Neutrophil (primary cell): ENCODE data around the gene TMEM255B.

ENCODE experiments used
- H3K27ac ChIP-seq: fragments of 200-600 bp; sonication (generic); 2 replicates; pipeline ENCODE4 v1.5.1; 2016; ENCODE audit warnings: mild to moderate bottlenecking, moderate library complexity
- H3K27me3 ChIP-seq: fragments of 200-600 bp; sonication (generic); 2 replicates; pipeline ENCODE4 v1.6.0; 2016; ENCODE audit warnings: mild to moderate bottlenecking
- H3K36me3 ChIP-seq: fragments of 200-600 bp; sonication (generic); 2 replicates; pipeline ENCODE4 v1.5.1; 2017
- H3K4me1 ChIP-seq, 2 experiments: fragments of 200-600 bp in 1 of 2; sonication (generic) in 1 of 2; 1 replicate in 1 of 2; 2 replicates in 1 of 2; pipeline versions ENCODE4 v1.5.1 to v1.6.1; 2013 to 2016; ENCODE audit warnings: low read depth in 1 of 2, low read length in 1 of 2, mild to moderate bottlenecking in 1 of 2, moderate library complexity in 1 of 2; ENCODE audit not compliant: control insufficient read depth in 1 of 2, insufficient read depth in 1 of 2
- H3K4me3 ChIP-seq, 2 experiments: fragments of 200-600 bp in 1 of 2; sonication (generic) in 1 of 2; 1 replicate in 1 of 2; 2 replicates in 1 of 2; pipeline ENCODE4 v1.5.1; 2013 to 2016; ENCODE audit warnings: low read depth in 1 of 2, low read length in 1 of 2, mild to moderate bottlenecking in 1 of 2, moderate library complexity in 1 of 2
- H3K9me3 ChIP-seq: fragments of 200-600 bp; sonication (generic); 2 replicates; pipeline ENCODE4 v1.5.1; 2016
- CTCF ChIP-seq: fragments of 200-600 bp; sonication (generic); IDR thresholded peaks from 2 replicates; pipeline ENCODE4 v1.5.1; 2016; ENCODE audit warnings: antibody characterized with exemption

Gene TMEM255B

GRCh38 chr13:113739527-113740285, 19.3 kb upstream of the TMEM255B start:
- no peaks in the 10 kb centered on the region for H3K9me3 ChIP-seq
- no peak for TF ChIP-seq CTCF
- H3K4me3 ChIP-seq: no peak overlapping the region
- no peaks in the 10 kb centered on the region for H3K36me3 ChIP-seq
- H3K27ac ChIP-seq: no peak overlapping the region
- H3K4me1 ChIP-seq: peaks cover 46 to 51% of the 10 kb centered on the region in 2 experiments
- H3K27me3 ChIP-seq: peaks cover 3% of the 10 kb centered on the region

GRCh38 chr13:113740286-113740556, 18.8 kb upstream of the TMEM255B start:
- no peaks in the 10 kb centered on the region for H3K9me3 ChIP-seq
- H3K27me3 ChIP-seq: peaks cover 3% of the 10 kb centered on the region
- no peak for TF ChIP-seq CTCF
- no peak overlapping the region for H3K4me3 ChIP-seq
- H3K4me1 ChIP-seq: peaks cover 46 to 51% of the 10 kb centered on the region in 2 experiments
- no peaks in the 10 kb centered on the region for H3K36me3 ChIP-seq
- H3K27ac ChIP-seq: no peak overlapping the region

- Histone ChIP-seq H3K27ac (no peak overlapping the region), H3K36me3 (no peaks in the 10 kb centered on the region)
These were observed 18.4 kb upstream of the TMEM255B start for GRCh38 chr13:113740661-113741060.

GRCh38 chr13:113741191-113741668, 17.8 kb upstream of the TMEM255B start:
- H3K27ac ChIP-seq: no peak overlapping the region
- no peak for TF ChIP-seq CTCF
- H3K9me3 ChIP-seq: no peaks in the 10 kb centered on the region
- H3K4me1 ChIP-seq: peaks cover 39 to 43% of the 10 kb centered on the region in 2 experiments
- H3K27me3 ChIP-seq: peaks cover 3% of the 10 kb centered on the region
- no peak overlapping the region for H3K4me3 ChIP-seq
- no peaks in the 10 kb centered on the region for H3K36me3 ChIP-seq

More at GRCh38 chr13:113740661-113741060, 18.4 kb upstream of the TMEM255B start:
- Histone ChIP-seq H3K4me3 (no peak overlapping the region), H3K9me3 (no peaks in the 10 kb centered on the region), H3K4me1 (peaks cover 45 to 48% of the 10 kb centered on the region in 2 experiments), H3K27me3 (peaks cover 3% of the 10 kb centered on the region)
- no peak for TF ChIP-seq CTCF

- Histone ChIP-seq H3K4me1 (peaks cover 31 to 35% of the 10 kb centered on the region in 2 experiments), H3K27me3 (peaks cover 3% of the 10 kb centered on the region), H3K27ac (no peak overlapping the region), H3K9me3 (no peaks in the 10 kb centered on the region), H3K4me3 (peak overlapping the region in 1 of 2 experiments; percentile 28), H3K36me3 (no peaks in the 10 kb centered on the region)
- no peak for TF ChIP-seq CTCF
These were observed 17.0 kb upstream of the TMEM255B start for GRCh38 chr13:113742000-113742441.
